ENCODE data around the gene MAP1LC3B.

Gene MAP1LC3B

DNA sequence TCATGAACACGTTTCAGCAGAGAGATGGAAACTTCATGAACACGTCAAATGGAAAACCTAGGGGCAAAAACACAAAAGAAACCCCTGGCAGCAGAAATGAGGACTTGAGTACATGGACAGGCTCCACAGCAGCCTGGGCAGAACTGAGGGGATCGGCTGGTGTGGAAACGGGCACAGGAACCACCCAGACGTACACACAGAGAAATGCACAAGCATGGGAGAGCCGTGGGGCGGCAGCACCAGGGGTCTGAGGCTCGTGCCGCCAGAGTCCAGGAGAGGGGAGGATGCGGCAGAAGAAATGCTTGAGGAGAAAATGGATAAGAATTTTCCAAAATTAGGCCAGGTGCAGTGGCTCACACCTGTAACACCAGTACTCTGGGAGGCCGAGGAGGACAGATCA, 30.0 kb downstream of the MAP1LC3B start:
- TF ChIP-seq BACH2 (CRISPR knock-in tag; IDR thresholded peaks at IDR 0.05; ENCODE audit: borderline replicate concordance) (no peak), ZC3H10 (CRISPR knock-in tag; IDR thresholded peaks at IDR 0.05) (no peak), GLIS3 (CRISPR knock-in tag; IDR thresholded peaks at IDR 0.05) (no peak), CSRNP3 (CRISPR knock-in tag; IDR thresholded peaks at IDR 0.05) (no peak), ZNF565 (CRISPR knock-in tag; conservative IDR thresholded peaks at IDR 0.05; ENCODE audit: low read depth) (no peak), ESRRG (CRISPR knock-in tag; IDR thresholded peaks at IDR 0.05) (no peak), PATZ1 (CRISPR knock-in tag; IDR thresholded peaks at IDR 0.05; ENCODE audit: borderline replicate concordance) (no peak), POU6F1 (CRISPR knock-in tag; IDR thresholded peaks at IDR 0.05; ENCODE audit: borderline replicate concordance, low read depth) (no peak), TCF4 (CRISPR knock-in tag; IDR thresholded peaks at IDR 0.05; ENCODE audit: borderline replicate concordance) (no peak), TOX (CRISPR knock-in tag; IDR thresholded peaks at IDR 0.05; ENCODE audit: borderline replicate concordance) (no peak), CSDC2 (CRISPR knock-in tag; IDR thresholded peaks at IDR 0.05) (no peak), PPARA (CRISPR knock-in tag; IDR thresholded peaks at IDR 0.05; ENCODE audit: borderline replicate concordance) (no peak), ZFP30 (CRISPR knock-in tag; IDR thresholded peaks at IDR 0.05) (no peak)
- TF ChIP-seq, protein P1, sequence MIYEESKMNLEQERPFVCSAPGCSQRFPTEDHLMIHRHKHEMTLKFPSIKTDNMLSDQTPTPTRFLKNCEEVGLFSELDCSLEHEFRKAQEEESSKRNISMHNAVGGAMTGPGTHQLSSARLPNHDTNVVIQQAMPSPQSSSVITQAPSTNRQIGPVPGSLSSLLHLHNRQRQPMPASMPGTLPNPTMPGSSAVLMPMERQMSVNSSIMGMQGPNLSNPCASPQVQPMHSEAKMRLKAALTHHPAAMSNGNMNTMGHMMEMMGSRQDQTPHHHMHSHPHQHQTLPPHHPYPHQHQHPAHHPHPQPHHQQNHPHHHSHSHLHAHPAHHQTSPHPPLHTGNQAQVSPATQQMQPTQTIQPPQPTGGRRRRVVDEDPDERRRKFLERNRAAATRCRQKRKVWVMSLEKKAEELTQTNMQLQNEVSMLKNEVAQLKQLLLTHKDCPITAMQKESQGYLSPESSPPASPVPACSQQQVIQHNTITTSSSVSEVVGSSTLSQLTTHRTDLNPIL (CRISPR knock-in tag; IDR thresholded peaks at IDR 0.05; ENCODE audit: low read depth): no peak
- ATAC-seq: no peak

DNA sequence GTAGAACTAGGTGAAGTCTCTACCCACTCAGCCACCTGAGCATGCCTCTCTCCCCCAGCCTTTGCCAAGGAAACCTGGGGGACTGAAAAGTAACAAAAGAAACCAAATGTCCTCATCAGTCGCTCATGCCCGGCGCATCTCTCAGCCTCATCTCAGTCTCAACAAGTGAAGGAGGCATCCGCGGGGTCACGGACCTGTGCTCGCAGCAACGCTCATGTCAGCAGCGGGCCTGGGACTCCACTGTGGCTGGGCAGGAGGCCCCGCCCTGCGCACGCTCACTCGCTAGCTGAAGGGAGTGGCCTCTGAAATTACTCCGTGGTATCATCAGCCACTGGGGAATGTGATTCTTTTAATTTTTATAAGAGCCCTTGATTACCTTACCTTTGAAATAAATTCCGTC, 31.3 kb downstream of the MAP1LC3B start:
- TF ChIP-seq TOX (CRISPR knock-in tag; IDR thresholded peaks at IDR 0.05; ENCODE audit: borderline replicate concordance) (no peak), ZNF70 (CRISPR knock-in tag; IDR thresholded peaks at IDR 0.05) (no peak), PATZ1 (CRISPR knock-in tag; IDR thresholded peaks at IDR 0.05; ENCODE audit: borderline replicate concordance) (no peak), ZFP3 (CRISPR knock-in tag; IDR thresholded peaks at IDR 0.05) (no peak), GLIS3 (CRISPR knock-in tag; IDR thresholded peaks at IDR 0.05) (no peak), TCF4 (CRISPR knock-in tag; IDR thresholded peaks at IDR 0.05; ENCODE audit: borderline replicate concordance) (no peak), CSRNP3 (CRISPR knock-in tag; IDR thresholded peaks at IDR 0.05) (no peak), BACH2 (CRISPR knock-in tag; IDR thresholded peaks at IDR 0.05; ENCODE audit: borderline replicate concordance) (no peak), ISL1 (CRISPR knock-in tag; IDR thresholded peaks at IDR 0.05) (no peak), ZNF565 (CRISPR knock-in tag; conservative IDR thresholded peaks at IDR 0.05; ENCODE audit: low read depth) (no peak), ZC3H10 (CRISPR knock-in tag; IDR thresholded peaks at IDR 0.05) (no peak), ESRRG (CRISPR knock-in tag; IDR thresholded peaks at IDR 0.05) (no peak), CSDC2 (CRISPR knock-in tag; IDR thresholded peaks at IDR 0.05) (no peak), PPARA (CRISPR knock-in tag; IDR thresholded peaks at IDR 0.05; ENCODE audit: borderline replicate concordance) (no peak), ZNF8 (CRISPR knock-in tag; IDR thresholded peaks at IDR 0.05) (no peak), SNAI2 (CRISPR knock-in tag; IDR thresholded peaks at IDR 0.05) (no peak), ZFP30 (CRISPR knock-in tag; IDR thresholded peaks at IDR 0.05) (no peak)
- TF ChIP-seq, protein P1 (CRISPR knock-in tag; IDR thresholded peaks at IDR 0.05; ENCODE audit: low read depth): no peak
- ATAC-seq: no peak

Data from SK-N-SH treated with all-trans-retinoic acid at 6 μM for 48 hours (cell line).